GM23338 (cell line): ENCODE measurements around the gene ZMPSTE24. TPM values are rescaled to one million over a fixed set of nuclear protein-coding genes. Genes with fewer than 3 reads are reported as not detected.
A peak's percentile ranks its signal among the peaks of the same experiment; 100 is the strongest.

Experiments used
- ATAC-seq: fragments of 200-7000 bp; cut with Tn5 transposase; 3 replicates; pipeline ENCODE4 v1.9.1; 2020
- DNase-seq: peaks from one replicate; pipeline ENCODE4 v3.0.0-alpha.2; 2015; ENCODE audit warnings: low spot score
- H2AFZ ChIP-seq: fragments of 200-600 bp; sonication (generic); 2 replicates; pipeline ENCODE4 v1.8.0; 2016; ENCODE audit warnings: antibody characterized with exemption, mild to moderate bottlenecking, moderate library complexity
- H3F3A ChIP-seq: fragments of 200-600 bp; sonication (generic); replicated peaks from 2 replicates; pipeline ENCODE4 v1.8.0; 2017; ENCODE audit warnings: antibody characterized with exemption, mixed run types, low read depth
- H3K27ac ChIP-seq: fragments of 200-600 bp; sonication (generic); 2 replicates; pipeline ENCODE4 v1.6.1; 2016; ENCODE audit warnings: low read depth
- H3K27me3 ChIP-seq: fragments of 200-600 bp; sonication (generic); 2 replicates; pipeline ENCODE4 v1.8.0; 2016; ENCODE audit warnings: mild to moderate bottlenecking, mixed run types, moderate library complexity; ENCODE audit not compliant: insufficient read depth
- H3K36me3 ChIP-seq: fragments of 200-600 bp; sonication (generic); 2 replicates; pipeline ENCODE4 v1.8.0; 2016; ENCODE audit warnings: mild to moderate bottlenecking; ENCODE audit not compliant: insufficient read depth
- H3K4me1 ChIP-seq: fragments of 200-600 bp; sonication (generic); 2 replicates; pipeline ENCODE4 v1.8.0; 2016; ENCODE audit warnings: mild to moderate bottlenecking, moderate library complexity; ENCODE audit not compliant: insufficient read depth
- H3K4me2 ChIP-seq: fragments of 200-600 bp; sonication (generic); 2 replicates; pipeline ENCODE4 v1.7.1; 2017; ENCODE audit warnings: mixed run types
- H3K4me3 ChIP-seq: fragments of 200-600 bp; sonication (generic); 2 replicates; pipeline ENCODE4 v1.6.1; 2016; ENCODE audit warnings: mixed run types
- H3K79me2 ChIP-seq: fragments of 200-600 bp; sonication (generic); replicated peaks from 2 replicates; pipeline ENCODE4 v1.8.0; 2017; ENCODE audit warnings: mild to moderate bottlenecking; ENCODE audit not compliant: insufficient read depth
- H3K9me2 ChIP-seq: fragments of 200-600 bp; sonication (generic); 2 replicates; pipeline ENCODE4 v1.8.0; 2017; ENCODE audit not compliant: insufficient read depth
- H4K20me1 ChIP-seq: fragments of 200-600 bp; sonication (generic); replicated peaks from 2 replicates; pipeline ENCODE4 v1.8.0; 2017; ENCODE audit warnings: mild to moderate bottlenecking; ENCODE audit not compliant: insufficient read depth
- H3K27ac Mint-ChIP-seq: 2 replicates; pipeline ENCODE4 v1.8.0; 2020; ENCODE audit warnings: inconsistent platforms, mild to moderate bottlenecking, moderate library complexity, mixed read lengths
- H3K27me3 Mint-ChIP-seq: 3 replicates; pipeline ENCODE4 v1.8.0; 2022; ENCODE audit warnings: low read depth, mild to moderate bottlenecking, moderate library complexity, mixed read lengths, inconsistent platforms; ENCODE audit not compliant: insufficient read depth, poor library complexity
- H3K36me3 Mint-ChIP-seq: 3 replicates; pipeline ENCODE4 v1.8.0; 2021; ENCODE audit warnings: low read depth, mild to moderate bottlenecking, inconsistent platforms, moderate library complexity, mixed read lengths
- H3K4me1 Mint-ChIP-seq: 3 replicates; pipeline ENCODE4 v1.8.0; 2020; ENCODE audit warnings: mild to moderate bottlenecking, inconsistent platforms, mixed read lengths
- H3K4me3 Mint-ChIP-seq: 3 replicates; pipeline ENCODE4 v1.8.0; 2021; ENCODE audit warnings: moderate library complexity, mild to moderate bottlenecking, inconsistent platforms, mixed read lengths
- H3K9me3 Mint-ChIP-seq: 3 replicates; pipeline ENCODE4 v1.8.0; 2020; ENCODE audit warnings: moderate library complexity, mild to moderate bottlenecking, inconsistent platforms, mixed read lengths
- CTCF ChIP-seq, 2 experiments: fragments of 200-600 bp in 1 of 2; sonication (generic) in 1 of 2; conservative IDR thresholded peaks; 2 replicates each; pipeline versions ENCODE4 v1.5.1 to v1.6.1; 2016 to 2017; ENCODE audit warnings: antibody characterized with exemption in 2 of 2, low read depth in 2 of 2, mild to moderate bottlenecking in 2 of 2, moderate library complexity in 1 of 2
- ETS1 ChIP-seq: IDR thresholded peaks from 2 replicates; pipeline ENCODE4 v1.6.1; 2016; ENCODE audit warnings: antibody characterized with exemption
- EZH2 ChIP-seq: fragments of 200-600 bp; sonication (generic); IDR thresholded peaks from one replicate; pipeline ENCODE4 v1.8.0; 2017; ENCODE audit warnings: antibody characterized with exemption, mild to moderate bottlenecking, low read depth; ENCODE audit not compliant: unreplicated experiment
- EZH2phosphoT487 ChIP-seq: fragments of 200-600 bp; sonication (generic); IDR thresholded peaks from one replicate; pipeline ENCODE4 v1.8.1; 2018; ENCODE audit warnings: antibody characterized with exemption; ENCODE audit not compliant: unreplicated experiment
- NANOG ChIP-seq: IDR thresholded peaks from 2 replicates; pipeline ENCODE4 v1.6.1; 2016; ENCODE audit warnings: antibody characterized with exemption, borderline replicate concordance
- POLR2AphosphoS5 ChIP-seq: IDR thresholded peaks from 2 replicates; pipeline ENCODE4 v1.6.1; 2016; ENCODE audit warnings: antibody characterized with exemption, low read depth
- ZNF331 ChIP-seq: fragments of 250-450 bp; sonication (Bioruptor Pico); IDR thresholded peaks from 2 replicates; pipeline ENCODE4 v1.5.0; 2020; ENCODE audit warnings: low read depth, mild to moderate bottlenecking, moderate library complexity
- polyA plus RNA-seq: library from polyadenylated mRNA; unstranded; fragments of >200 nt; fragmentation: Nextera tagmentation; extraction: Ambion mirVana; gene quantifications from 2 replicates; pipeline ENCODE4 v1.2.1, GENCODE V29; 2016
- total RNA-seq: library from RNA; depleted of rRNA; stranded (reverse); fragments of >200 nt; shearing (Covaris generic); gene quantifications from 2 replicates; pipeline ENCODE4 v1.2.3, GENCODE V29; 2014
- TF ChIP-seq, protein P1 (sequence below): IDR thresholded peaks from one replicate; pipeline ENCODE4 v1.6.1; 2018; ENCODE audit warnings: antibody characterized with exemption; ENCODE audit not compliant: unreplicated experiment

ZMPSTE24 gene
- total and polyA plus RNA-seq, 2 experiments from 2014 or later = 23.1 to 51.2 TPM

- no peak for TF ChIP-seq ETS1
- TF ChIP-seq NANOG = no peak
Observed at GRCh38 chr1:40337443-40337842, 79.4 kb downstream of the ZMPSTE24 start (continued).

GRCh38 chr1:40338745-40339419, 80.8 kb downstream of the ZMPSTE24 start:
- TF ChIP-seq POLR2AphosphoS5 (no peak), CTCF (conservative IDR thresholded peaks at IDR 0.05; ENCODE audit: low read depth in 2 of 2) (peak; percentile 99 to 100)
- Mint-ChIP-seq H3K4me3 (no peak overlapping the region), H3K9me3 (no peaks in the 10 kb centered on the region), H3K36me3 (no peaks in the 10 kb centered on the region), H3K4me1 (0 out of 3 replicates have a peak, but pooled peaks cover 2% of the 10 kb centered on the region), H3K27ac (no peak overlapping the region), H3K27me3 (peaks cover 4% of the 10 kb centered on the region)
- Histone ChIP-seq H2AFZ (peak overlapping the region; percentile 99), H3K4me3 (no peak overlapping the region), H3K4me2 (no peak overlapping the region), H3K36me3 (no peaks in the 10 kb centered on the region), H3K27ac (no peak overlapping the region), H3K4me1 (no peaks in the 10 kb centered on the region), H4K20me1 (no peaks in the 10 kb centered on the region), H3K79me2 (no peaks in the 10 kb centered on the region), H3K27me3 (no peaks in the 10 kb centered on the region), H3K9me2 (no peaks in the 10 kb centered on the region), H3F3A (no peaks in the 10 kb centered on the region)
- ATAC-seq (peak; percentile 98), DNase-seq (peak; percentile 91)

- H4K20me1 ChIP-seq = no peaks in the 10 kb centered on the region
- no peaks in the 10 kb centered on the region for H3K9me3 Mint-ChIP-seq
- H3K36me3 Mint-ChIP-seq = no peaks in the 10 kb centered on the region
- H3K9me2 ChIP-seq = no peaks in the 10 kb centered on the region
- H3K36me3 ChIP-seq = no peaks in the 10 kb centered on the region
- H3K27me3 Mint-ChIP-seq = peaks cover 4% of the 10 kb centered on the region
- H3K4me1 Mint-ChIP-seq = 0 out of 3 replicates have a peak, but pooled peaks cover 2% of the 10 kb centered on the region
- ATAC-seq (no peak), DNase-seq (no peak)
- H3K27ac Mint-ChIP-seq = no peak overlapping the region
- no peak overlapping the region for H3K4me3 Mint-ChIP-seq
- H3K79me2 ChIP-seq = no peaks in the 10 kb centered on the region
- no peak overlapping the region for H3K4me2 ChIP-seq
- H3K4me1 ChIP-seq = no peaks in the 10 kb centered on the region
- TF ChIP-seq ZNF331 (CRISPR knock-in tag) = no peak
- no peak for TF ChIP-seq EZH2
- TF ChIP-seq CTCF (conservative IDR thresholded peaks at IDR 0.05; ENCODE audit: low read depth in 2 of 2) = no peak
- TF ChIP-seq EZH2phosphoT487 = no peak
- TF ChIP-seq, protein P1, sequence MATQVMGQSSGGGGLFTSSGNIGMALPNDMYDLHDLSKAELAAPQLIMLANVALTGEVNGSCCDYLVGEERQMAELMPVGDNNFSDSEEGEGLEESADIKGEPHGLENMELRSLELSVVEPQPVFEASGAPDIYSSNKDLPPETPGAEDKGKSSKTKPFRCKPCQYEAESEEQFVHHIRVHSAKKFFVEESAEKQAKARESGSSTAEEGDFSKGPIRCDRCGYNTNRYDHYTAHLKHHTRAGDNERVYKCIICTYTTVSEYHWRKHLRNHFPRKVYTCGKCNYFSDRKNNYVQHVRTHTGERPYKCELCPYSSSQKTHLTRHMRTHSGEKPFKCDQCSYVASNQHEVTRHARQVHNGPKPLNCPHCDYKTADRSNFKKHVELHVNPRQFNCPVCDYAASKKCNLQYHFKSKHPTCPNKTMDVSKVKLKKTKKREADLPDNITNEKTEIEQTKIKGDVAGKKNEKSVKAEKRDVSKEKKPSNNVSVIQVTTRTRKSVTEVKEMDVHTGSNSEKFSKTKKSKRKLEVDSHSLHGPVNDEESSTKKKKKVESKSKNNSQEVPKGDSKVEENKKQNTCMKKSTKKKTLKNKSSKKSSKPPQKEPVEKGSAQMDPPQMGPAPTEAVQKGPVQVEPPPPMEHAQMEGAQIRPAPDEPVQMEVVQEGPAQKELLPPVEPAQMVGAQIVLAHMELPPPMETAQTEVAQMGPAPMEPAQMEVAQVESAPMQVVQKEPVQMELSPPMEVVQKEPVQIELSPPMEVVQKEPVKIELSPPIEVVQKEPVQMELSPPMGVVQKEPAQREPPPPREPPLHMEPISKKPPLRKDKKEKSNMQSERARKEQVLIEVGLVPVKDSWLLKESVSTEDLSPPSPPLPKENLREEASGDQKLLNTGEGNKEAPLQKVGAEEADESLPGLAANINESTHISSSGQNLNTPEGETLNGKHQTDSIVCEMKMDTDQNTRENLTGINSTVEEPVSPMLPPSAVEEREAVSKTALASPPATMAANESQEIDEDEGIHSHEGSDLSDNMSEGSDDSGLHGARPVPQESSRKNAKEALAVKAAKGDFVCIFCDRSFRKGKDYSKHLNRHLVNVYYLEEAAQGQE = no peak
- H3K27me3 ChIP-seq = no peaks in the 10 kb centered on the region
- no peak overlapping the region for H3K27ac ChIP-seq
- H2AFZ ChIP-seq = no peak overlapping the region
- H3K4me3 ChIP-seq = no peak overlapping the region
- no peaks in the 10 kb centered on the region for H3F3A ChIP-seq
Observed at GRCh38 chr1:40339420-40340323, 81.6 kb downstream of the ZMPSTE24 start.
